Heart left ventricle (tissue), 16 donors: Measurements from ENCODE around the gene TBC1D8. TPM values are rescaled to one million over a fixed set of nuclear protein-coding genes. Genes with fewer than 3 reads are reported as not detected.

ENCODE experiments used
- ATAC-seq, 4 donors: fragments of 200-7000 bp; cut with Tn5 transposase; one replicate each; pipeline ENCODE4 v1.9.1; 2020 to 2022; ENCODE audit warnings: moderate library complexity in 4 of 4, mild to moderate bottlenecking in 3 of 4, moderate number of reproducible peaks in 1 of 4
- DNase-seq, 5 donors: peaks; one replicate each; pipeline ENCODE4 v3.0.0-alpha.2; 2020
- H3K27ac ChIP-seq, 12 donors: fragments of 200-600 bp; sonication (generic) in 4 of 12; one replicate each; pipeline versions ENCODE4 v1.5.0 to v1.8.0; 2016 to 2022; ENCODE audit warnings: mild to moderate bottlenecking in 2 of 12
- H3K27me3 ChIP-seq, 9 donors: fragments of 200-600 bp; sonication (generic) in 2 of 9; one replicate each; pipeline versions ENCODE4 v1.5.1 to v1.8.0; 2016 to 2022; ENCODE audit warnings: mild to moderate bottlenecking in 3 of 9
- H3K36me3 ChIP-seq, 9 donors: fragments of 200-600 bp; sonication (generic) in 2 of 9; one replicate each; pipeline versions ENCODE4 v1.5.0 to v1.8.0; 2018 to 2022; ENCODE audit warnings: mild to moderate bottlenecking in 2 of 9
- H3K4me1 ChIP-seq, 12 donors: fragments of 200-600 bp; sonication (generic) in 4 of 12; one replicate each; pipeline versions ENCODE4 v1.5.0 to v1.8.0; 2016 to 2022; ENCODE audit warnings: mild to moderate bottlenecking in 3 of 12
- H3K4me3 ChIP-seq, 12 donors: fragments of 200-600 bp; sonication (generic) in 4 of 12; one replicate each; pipeline versions ENCODE4 v1.5.0 to v1.8.0; 2017 to 2022; ENCODE audit warnings: mild to moderate bottlenecking in 9 of 12, moderate library complexity in 4 of 12
- H3K9me3 ChIP-seq, 12 donors: fragments of 200-600 bp; sonication (generic) in 4 of 12; one replicate each; pipeline versions ENCODE4 v1.5.0 to v1.8.0; 2016 to 2022; ENCODE audit warnings: mild to moderate bottlenecking in 1 of 12
- POLR2A ChIP-seq, 2 donors: fragments of 450-650 bp; IDR thresholded peaks; one replicate each; pipeline ENCODE4 v1.6.1; 2017; ENCODE audit warnings: antibody characterized with exemption in 2 of 2, mild to moderate bottlenecking in 2 of 2, moderate library complexity in 2 of 2
- WGBS, 4 donors: extraction: QIAGEN DNeasy Blood & Tissue Kit in 2 of 4; methylation state at CpG; one replicate each; pipeline versions ENCODE4 v1.1.5 to v1.1.7; 2013 to 2018; 5-methylcytosine and 5-hydroxymethylcytosine counted together
- intact Hi-C, 10 donors: fragments of 100-400 bp; cut with DNase I; formaldehyde crosslinking; loops; one replicate each; pipeline versions ENCODE4 v1.11.1 to v1.14.2; 2022
- polyA plus RNA-seq, 2 donors: library from polyadenylated mRNA; stranded (reverse); fragments of 200-250 nt; gene quantifications; one replicate each; pipeline ENCODE4 v1.2.3, GENCODE V29; 2013
- total RNA-seq, 9 donors: library from RNA; depleted of rRNA in 2 of 9; stranded (reverse); fragments of >200 nt in 2 of 9; fragmentation: NEBNext Ultra II Directional in 3 of 9; extraction: Animal tissue kit (Norgen Biotek cat#: 25700) in 3 of 9; gene quantifications; one replicate each; pipeline versions ENCODE4 v1.1.0 to v1.2.4, GENCODE V29; 2016 to 2023
- TF ChIP-seq, protein P1 (sequence below), 12 donors: fragments of 200-600 bp; sonication (generic) in 4 of 12; IDR thresholded peaks; one replicate each; pipeline versions ENCODE4 v1.5.0 to v1.8.0; 2018 to 2022; ENCODE audit warnings: antibody characterized with exemption in 12 of 12, mild to moderate bottlenecking in 5 of 12
- donor health status: ischemic (EF 13 %, LVEDD 7.1; RV severe dilation, severe dysfunction).
- donor health status: healthy with polysubstance abuse.
- donor health status: DM: no; HTN: yes; CAD: no.
- donor health status: DM: no; HTN: no; CAD: no.
- donor health status: ischemic (EF 25% LVEDD 6.9; RV normal size, moderate dysfunction).
- donor health status: ischemic (EF 25% LVEDD 5.7; RV mildly dilated, moderate dysfunction).
- donor health status: healthy.
- donor health status: DM: yes; HTN: yes; CAD: no.
- donor health status: ischemic (EF 35%, LVEDD 5.7; RV mildly dilated, moderate dysfunction).
- donor health status: nonischemic (EF 11% LVEDD 7.7; RV severe dilation, severe dysfunction).
- donor health status: DM: yes; HTN: yes; CAD: no.
- donor health status: PGD.
- donor health status: ischemic (EF 29% LVEDD 5.4; RV normal size, mild dysfunction).
- donor health status: nonischemic (EF 23%, LVEDD 6.1; RV moderate dilation, normal function).

TBC1D8 gene
- total and polyA plus RNA-seq, 11 donors = 30.1 to 61.7 (median 42.9) TPM

DNA sequence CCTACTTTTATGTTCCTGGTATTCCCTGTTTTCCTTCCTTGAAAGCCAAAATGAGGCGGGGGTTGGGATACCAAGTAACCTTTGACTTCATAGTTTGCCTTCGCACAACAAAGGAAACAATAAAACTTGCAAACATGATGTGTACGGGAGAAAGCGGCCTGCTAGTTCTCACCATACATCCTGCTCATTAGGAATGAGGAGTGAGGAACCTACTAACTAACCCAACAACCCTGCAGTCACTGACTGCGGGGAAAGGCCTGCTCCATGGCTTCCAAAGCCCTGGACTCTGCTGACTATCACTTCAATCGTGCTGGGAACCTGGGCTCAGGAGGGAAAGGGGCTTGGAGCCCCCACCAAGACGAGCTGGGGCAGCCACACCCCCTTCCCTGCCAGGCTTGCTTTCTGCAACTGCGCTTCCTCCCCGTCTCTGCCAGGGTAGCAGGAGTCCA lies 124.9 kb downstream of the TBC1D8 start:
- peaks cover 0 to 93% (median 68%) of the 10 kb centered on the region in 9 donors for H3K36me3 ChIP-seq
- WGBS, 4 donors = 69 to 73% (median 72%) methylated on average over 9 of the region's 9 CpGs

DNA sequence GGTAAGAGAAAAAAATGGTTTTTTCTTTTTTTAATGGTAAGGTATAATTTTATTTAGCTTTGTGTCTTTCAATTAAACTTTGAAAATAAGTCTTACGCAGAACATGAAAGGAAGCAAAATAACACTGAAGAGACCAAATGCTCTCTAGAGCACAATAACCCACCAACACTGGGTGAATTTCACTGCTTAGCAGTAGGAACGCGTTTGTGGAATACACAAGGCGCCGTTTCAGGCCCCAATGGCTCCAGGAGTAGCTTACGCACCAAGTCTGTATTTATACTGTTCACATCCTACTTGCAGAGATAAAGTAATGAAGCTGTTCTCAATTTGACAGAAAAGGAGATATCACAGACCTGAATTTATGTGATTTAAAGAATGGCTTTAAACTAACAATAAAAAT lies 125.6 kb downstream of the TBC1D8 start:
- TF ChIP-seq, protein P1, sequence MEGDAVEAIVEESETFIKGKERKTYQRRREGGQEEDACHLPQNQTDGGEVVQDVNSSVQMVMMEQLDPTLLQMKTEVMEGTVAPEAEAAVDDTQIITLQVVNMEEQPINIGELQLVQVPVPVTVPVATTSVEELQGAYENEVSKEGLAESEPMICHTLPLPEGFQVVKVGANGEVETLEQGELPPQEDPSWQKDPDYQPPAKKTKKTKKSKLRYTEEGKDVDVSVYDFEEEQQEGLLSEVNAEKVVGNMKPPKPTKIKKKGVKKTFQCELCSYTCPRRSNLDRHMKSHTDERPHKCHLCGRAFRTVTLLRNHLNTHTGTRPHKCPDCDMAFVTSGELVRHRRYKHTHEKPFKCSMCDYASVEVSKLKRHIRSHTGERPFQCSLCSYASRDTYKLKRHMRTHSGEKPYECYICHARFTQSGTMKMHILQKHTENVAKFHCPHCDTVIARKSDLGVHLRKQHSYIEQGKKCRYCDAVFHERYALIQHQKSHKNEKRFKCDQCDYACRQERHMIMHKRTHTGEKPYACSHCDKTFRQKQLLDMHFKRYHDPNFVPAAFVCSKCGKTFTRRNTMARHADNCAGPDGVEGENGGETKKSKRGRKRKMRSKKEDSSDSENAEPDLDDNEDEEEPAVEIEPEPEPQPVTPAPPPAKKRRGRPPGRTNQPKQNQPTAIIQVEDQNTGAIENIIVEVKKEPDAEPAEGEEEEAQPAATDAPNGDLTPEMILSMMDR (IDR thresholded peaks at IDR 0.05) = no peak
- no peak for TF ChIP-seq POLR2A (IDR thresholded peaks at IDR 0.05)
- Histone ChIP-seq H3K4me1 (peaks cover 0 to 4% (median 0%) of the 10 kb centered on the region in 12 donors), H3K27ac (no peak overlapping the region), H3K9me3 (no peaks in the 10 kb centered on the region), H3K4me3 (no peak overlapping the region), H3K27me3 (no peaks in the 10 kb centered on the region), H3K36me3 (peaks cover 0 to 93% (median 74%) of the 10 kb centered on the region in 9 donors)
- intact Hi-C loops = no loop called here
- ATAC-seq (no peak), DNase-seq (no peak)
- WGBS, 4 donors = 88 to 93% (median 92%) methylated on average over 6 of the region's 6 CpGs

More for the DNA sequence above, 124.9 kb downstream of the TBC1D8 start:
- ATAC-seq (no peak), DNase-seq (no peak)
- Histone ChIP-seq H3K9me3 (no peaks in the 10 kb centered on the region), H3K4me3 (no peak overlapping the region), H3K4me1 (peaks cover 0 to 9% (median 0%) of the 10 kb centered on the region in 12 donors), H3K27me3 (no peaks in the 10 kb centered on the region), H3K27ac (no peak overlapping the region)
- intact Hi-C loops = no loop called here
- TF ChIP-seq, protein P1 (IDR thresholded peaks at IDR 0.05) = no peak
- no peak for TF ChIP-seq POLR2A (IDR thresholded peaks at IDR 0.05)

DNA sequence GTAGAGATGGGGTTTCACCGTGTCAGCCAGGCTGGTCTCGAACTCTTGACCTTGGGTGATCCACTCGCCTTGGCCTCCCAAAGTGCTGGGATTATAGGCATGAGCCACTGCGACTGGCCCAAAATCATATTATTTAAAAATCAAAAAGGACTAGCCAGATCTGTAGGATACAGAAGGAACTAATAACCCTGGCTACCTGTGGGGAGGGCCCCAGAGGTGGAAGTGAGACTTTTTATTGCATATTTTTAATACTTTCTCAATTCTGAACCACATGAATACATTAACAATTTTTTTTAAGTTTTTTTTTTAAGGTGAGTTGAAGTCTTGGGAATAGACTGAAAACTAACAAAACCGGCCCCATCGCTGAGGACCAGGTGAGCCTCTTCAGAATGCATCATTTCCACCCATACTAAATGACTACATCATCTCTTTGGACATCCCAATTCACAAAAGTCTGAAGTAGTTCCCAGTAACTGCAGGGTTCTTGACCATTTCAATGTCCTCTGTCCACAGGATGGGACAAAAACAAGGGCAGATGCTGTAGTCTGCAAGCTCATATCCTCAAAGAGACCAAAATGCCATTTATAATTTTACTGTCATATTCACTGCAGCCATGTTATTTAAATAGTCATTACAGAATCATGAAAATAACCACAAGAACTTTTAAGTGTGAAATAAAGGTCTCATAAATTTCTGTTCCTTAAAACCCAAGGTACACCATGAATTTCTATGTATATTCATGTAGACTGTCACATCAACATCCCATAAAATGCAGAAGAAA lies 127.7 kb downstream of the TBC1D8 start:
- DNase-seq (no peak), ATAC-seq (no peak)
- no peak for TF ChIP-seq POLR2A (IDR thresholded peaks at IDR 0.05)
- TF ChIP-seq, protein P1 (IDR thresholded peaks at IDR 0.05) = no peak
- peaks cover 0 to 95% (median 78%) of the 10 kb centered on the region in 9 donors for H3K36me3 ChIP-seq
- no peak overlapping the region for H3K27ac ChIP-seq
- 96 to 97% (median 97%) methylated on average over 6 of the region's 6 CpGs for WGBS, 4 donors
- no peaks in the 10 kb centered on the region for H3K27me3 ChIP-seq
- H3K4me3 ChIP-seq = no peak overlapping the region
- intact Hi-C loops = no loop called here
- no peaks in the 10 kb centered on the region for H3K9me3 ChIP-seq
- no peaks in the 10 kb centered on the region for H3K4me1 ChIP-seq

DNA sequence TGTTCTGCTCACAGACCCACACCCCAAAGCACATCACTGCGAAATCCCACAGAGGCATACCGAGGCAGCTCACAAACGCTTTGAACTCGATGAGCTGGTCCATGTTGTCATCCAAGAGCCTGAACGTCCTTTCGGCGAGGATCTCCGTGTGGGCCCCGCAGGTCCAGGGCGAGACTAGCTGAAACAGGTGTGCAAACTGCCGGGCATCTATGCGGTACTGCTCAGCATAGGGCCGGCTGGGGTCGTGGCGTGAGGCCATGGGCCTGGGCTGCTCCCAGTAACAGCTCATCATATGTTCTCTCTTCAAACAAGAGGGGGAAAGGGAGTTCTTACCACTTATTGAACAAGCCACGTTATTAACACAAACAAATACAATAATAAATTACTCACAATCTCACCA lies 129.0 kb downstream of the TBC1D8 start:
- TF ChIP-seq, protein P1 (IDR thresholded peaks at IDR 0.05) = no peak
- TF ChIP-seq POLR2A (IDR thresholded peaks at IDR 0.05) = no peak
- Histone ChIP-seq H3K4me3 (no peak overlapping the region), H3K27me3 (no peaks in the 10 kb centered on the region), H3K27ac (no peak overlapping the region), H3K9me3 (no peaks in the 10 kb centered on the region), H3K36me3 (peaks cover 0 to 95% (median 72%) of the 10 kb centered on the region in 9 donors), H3K4me1 (no peaks in the 10 kb centered on the region)
- ATAC-seq (peak in 1 of 4 donors; percentile 34), DNase-seq (no peak)
- WGBS, 4 donors = 86 to 89% (median 89%) methylated on average over 16 of the region's 16 CpGs
- intact Hi-C loops = no loop called here
